Spleen (tissue), 11 donors: ENCODE results near the gene TCF7L1. TPM values are rescaled to one million over a fixed set of nuclear protein-coding genes. Genes with fewer than 3 reads are reported as not detected.
"Not testable (repeated sequence)": the region's sequence is repeated elsewhere in the genome, so short reads cannot be mapped to it uniquely, and the experiment has no call there.

Experiments used
- DNase-seq: peaks from one replicate; pipeline ENCODE4 v3.0.0-alpha.2; 2020
- H3K27ac ChIP-seq, 8 donors: fragments of 200-600 bp; sonication (generic) in 7 of 8; 1 replicate in 4 of 8; 2 replicates in 4 of 8; pipeline versions ENCODE4 v1.5.0 to v1.8.0; 2016 to 2021; ENCODE audit warnings: inconsistent platforms in 4 of 8, mild to moderate bottlenecking in 4 of 8, moderate library complexity in 1 of 8
- H3K27me3 ChIP-seq, 7 donors: fragments of 200-600 bp; sonication (generic) in 6 of 7; replicated peaks in 1 of 7; 1 replicate in 4 of 7; 2 replicates in 3 of 7; pipeline versions ENCODE4 v1.5.0 to v1.8.0; 2016 to 2021; ENCODE audit warnings: inconsistent platforms in 3 of 7, mild to moderate bottlenecking in 1 of 7
- H3K36me3 ChIP-seq, 6 donors: fragments of 200-600 bp; sonication (generic) in 5 of 6; 1 replicate in 4 of 6; 2 replicates in 2 of 6; pipeline versions ENCODE4 v1.5.0 to v1.8.0; 2016 to 2021; ENCODE audit warnings: inconsistent platforms in 2 of 6
- H3K4me1 ChIP-seq, 6 donors: fragments of 200-600 bp; sonication (generic) in 5 of 6; 1 replicate in 3 of 6; 2 replicates in 3 of 6; pipeline versions ENCODE4 v1.5.0 to v1.8.0; 2016 to 2021; ENCODE audit warnings: inconsistent platforms in 3 of 6
- H3K4me3 ChIP-seq, 8 donors: fragments of 200-600 bp; sonication (generic) in 7 of 8; 1 replicate in 4 of 8; 2 replicates in 4 of 8; pipeline versions ENCODE4 v1.5.0 to v1.8.0; 2016 to 2021; ENCODE audit warnings: inconsistent platforms in 4 of 8, mild to moderate bottlenecking in 4 of 8, moderate library complexity in 2 of 8
- H3K9me3 ChIP-seq, 8 donors: fragments of 200-600 bp; sonication (generic) in 7 of 8; 1 replicate in 4 of 8; 2 replicates in 4 of 8; pipeline versions ENCODE4 v1.5.0 to v1.8.0; 2016 to 2021; ENCODE audit warnings: inconsistent platforms in 4 of 8
- CTCF ChIP-seq, 11 experiments: fragments of 200-600 bp in 7 of 11; fragments of 450-650 bp in 4 of 11; sonication (generic) in 4 of 11; IDR thresholded peaks in 8 of 11; conservative IDR thresholded peaks in 3 of 11; 1 replicate in 7 of 11; 2 replicates in 4 of 11; pipeline versions ENCODE4 v1.4.0 to v1.8.0; 2016 to 2021; ENCODE audit warnings: antibody characterized with exemption in 11 of 11, inconsistent platforms in 4 of 11, mild to moderate bottlenecking in 1 of 11
- POLR2A ChIP-seq, 3 donors: fragments of 450-650 bp; IDR thresholded peaks; one replicate each; pipeline ENCODE4 v1.5.1; 2017; ENCODE audit warnings: antibody characterized with exemption in 3 of 3, mild to moderate bottlenecking in 1 of 3
- POLR2AphosphoS5 ChIP-seq, 3 donors: sonication (generic); formaldehyde crosslinking; IDR thresholded peaks; one replicate each; pipeline ENCODE4 v1.5.1; 2017; ENCODE audit warnings: antibody characterized with exemption in 3 of 3
- WGBS, 5 donors: extraction: QIAGEN DNeasy Blood & Tissue Kit in 3 of 5; methylation state at CpG; one replicate each; pipeline versions ENCODE4 v1.1.5 to v1.1.7; 2013 to 2018; 5-methylcytosine and 5-hydroxymethylcytosine counted together
- intact Hi-C: fragments of 100-400 bp; cut with DNase I; formaldehyde crosslinking; loops from one replicate; pipeline ENCODE4 v1.15.0; 2023; ENCODE audit warnings: low total_unique reads
- polyA plus RNA-seq, 3 donors: library from polyadenylated mRNA; stranded (reverse); fragments of 200-250 nt; gene quantifications; one replicate each; pipeline ENCODE4 v1.2.1, GENCODE V29; 2013
- total RNA-seq, 7 donors: library from RNA; depleted of rRNA in 3 of 7; stranded (reverse); fragments of >200 nt in 3 of 7; fragmentation: NEBNext Ultra II Directional in 4 of 7; extraction: Animal tissue kit (Norgen Biotek cat#: 25700) in 4 of 7; gene quantifications; one replicate each; pipeline versions ENCODE4 v1.1.0 to v1.2.1, GENCODE V29; 2016 to 2021
- donor health status: healthy with polysubstance abuse.
- donor health status: DM: no; HTN: no; CAD: no; lungs with moderate emphysema.
- donor health status: DM: no; HTN: no; CAD: no.
- donor health status: Bipolar disorder and iron deficiency.
- donor health status: healthy.
- donor health status: DM: no; HTN: no; CAD: no.
- donor health status: DM: yes; HTN: yes; CAD: no.

The TCF7L1 gene
- total and polyA plus RNA-seq, 10 donors, result 2.0 to 15.8 (median 6.4) TPM

GRCh38 chr2:85329181-85329651 lies 196.0 kb downstream of the TCF7L1 start:
- Histone ChIP-seq H3K27me3 (no peaks in the 10 kb centered on the region), H3K9me3 (no peaks in the 10 kb centered on the region), H3K27ac (no peak overlapping the region), H3K4me3 (no peak overlapping the region), H3K36me3 (peaks cover 0 to 23% (median 6%) of the 10 kb centered on the region in 6 donors), H3K4me1 (peaks cover 16 to 46% (median 34%) of the 10 kb centered on the region in 6 donors)
- TF ChIP-seq POLR2AphosphoS5 (IDR thresholded peaks at IDR 0.05), result no peak
- no peak for TF ChIP-seq POLR2A (IDR thresholded peaks at IDR 0.05)
- no peak for TF ChIP-seq CTCF (IDR thresholded peaks at IDR 0.05 in 8 of 11, conservative IDR thresholded peaks at IDR 0.05 in 3 of 11)
- no peak for DNase-seq
- intact Hi-C loops, result no loop called here

GRCh38 chr2:85329701-85330100 lies 196.5 kb downstream of the TCF7L1 start:
- H3K27ac ChIP-seq, H3K9me3 ChIP-seq, intact Hi-C loops, H3K27me3 ChIP-seq, H3K4me3 ChIP-seq, DNase-seq: not testable (repeated sequence)
- Histone ChIP-seq H3K36me3 (peaks cover 0 to 18% (median 2%) of the 10 kb centered on the region in 6 donors), H3K4me1 (peaks cover 12 to 42% (median 29%) of the 10 kb centered on the region in 6 donors)
- 90 to 96% (median 93%) methylated on average over 3 of the region's 3 CpGs for WGBS, 5 donors

- WGBS, 5 donors, result 66 to 85% (median 75%) methylated on average over 13 of the region's 13 CpGs
- H3K4me1 ChIP-seq, result peaks cover 0 to 28% (median 16%) of the 10 kb centered on the region in 6 donors
- TF ChIP-seq POLR2A (IDR thresholded peaks at IDR 0.05) (no peak), POLR2AphosphoS5 (IDR thresholded peaks at IDR 0.05) (no peak), CTCF (IDR thresholded peaks at IDR 0.05 in 8 of 11, conservative IDR thresholded peaks at IDR 0.05 in 3 of 11) (no peak)
- peaks cover 0 to 5% (median 0%) of the 10 kb centered on the region in 6 donors for H3K36me3 ChIP-seq
- intact Hi-C loops, result no loop called here
- no peak overlapping the region for H3K27ac ChIP-seq
- DNase-seq, result no peak
- H3K27me3 ChIP-seq, result no peaks in the 10 kb centered on the region
- no peaks in the 10 kb centered on the region for H3K9me3 ChIP-seq
- no peak overlapping the region for H3K4me3 ChIP-seq
Observed at GRCh38 chr2:85330839-85331636, 197.8 kb downstream of the TCF7L1 start.

GRCh38 chr2:85333877-85334276 lies 200.7 kb downstream of the TCF7L1 start:
- H3K27me3 ChIP-seq, intact Hi-C loops, H3K4me3 ChIP-seq, H3K36me3 ChIP-seq, H3K4me1 ChIP-seq, DNase-seq, H3K9me3 ChIP-seq, H3K27ac ChIP-seq: not testable (repeated sequence)
- 87 to 97% (median 94%) methylated on average over 3 to 4 of the region's 4 CpGs for WGBS, 5 donors

GRCh38 chr2:85334928-85335327 lies 201.7 kb downstream of the TCF7L1 start:
- Histone ChIP-seq H3K36me3 (no peaks in the 10 kb centered on the region), H3K4me1 (no peaks in the 10 kb centered on the region), H3K27me3 (peaks cover 0 to 4% (median 0%) of the 10 kb centered on the region in 7 donors), H3K27ac (no peak overlapping the region), H3K4me3 (no peak overlapping the region), H3K9me3 (no peaks in the 10 kb centered on the region)
- intact Hi-C loops, result no loop called here
- no peak for DNase-seq
- 46 to 72% (median 50%) methylated on average over 2 of the region's 2 CpGs for WGBS, 5 donors
- TF ChIP-seq POLR2AphosphoS5 (IDR thresholded peaks at IDR 0.05), result no peak
- TF ChIP-seq CTCF (IDR thresholded peaks at IDR 0.05 in 8 of 11, conservative IDR thresholded peaks at IDR 0.05 in 3 of 11), result no peak
- TF ChIP-seq POLR2A (IDR thresholded peaks at IDR 0.05), result no peak
